ENCODE measurements around the gene RNF220. TPM values are rescaled to one million over a fixed set of nuclear protein-coding genes. Genes with fewer than 3 reads are reported as not detected.

The RNF220 gene
- total RNA-seq: 59.3 and 69.8 TPM in 2 replicates

GRCh38 chr1:44405031-44405797, at the start of gene RNF220:
RNF220 (plus strand) TSS chr1:44405255.

GRCh38 chr1:44674113-44675000, 269.3 kb downstream of the RNF220 start, which contains the start of the genes ARMH1 and TMEM53:
ARMH1 (plus strand) TSS chr1:44674714; CDS start chr1:44689698, 14,984 bp downstream.
TMEM53 (minus strand) TSS chr1:44674481; CDS start chr1:44674391, 90 bp downstream.

Small RNAs within 50 kb of the gene (small RNA-seq; reads per million reads assigned to genes)
- gene MIR5584 (not detected), gene RNU6-369P (not detected)

Other genes starting within 250 kb of the RNF220 start
- 22.2 and 27.7 TPM in 2 replicates for gene DMAP1, start 191.8 kb upstream of the RNF220 start, total RNA-seq
- 61.2 and 61.3 TPM in 2 replicates for gene ERI3, start 50.0 kb upstream of the RNF220 start, total RNA-seq